Stimulated activated CD4-positive, alpha-beta T cell treated with anti-CD3 and anti-CD28 coated beads, Interleukin-1b, Interleukin-23, amount 100 ng/mL, for 24 hours (primary cell): ENCODE results near the gene TOB2.
A peak's percentile ranks its signal among the peaks of the same experiment; 100 is the strongest.
"Not testable (repeated sequence)": the region's sequence is repeated elsewhere in the genome, so short reads cannot be mapped to it uniquely, and the experiment has no call there.

Experiments used
- DNase-seq, 4 experiments: peaks; one replicate each; pipeline ENCODE4 v3.0.0-alpha.2; 2020; ENCODE audit warnings: low read depth in 4 of 4, low spot score in 1 of 4

Gene TOB2

DNA sequence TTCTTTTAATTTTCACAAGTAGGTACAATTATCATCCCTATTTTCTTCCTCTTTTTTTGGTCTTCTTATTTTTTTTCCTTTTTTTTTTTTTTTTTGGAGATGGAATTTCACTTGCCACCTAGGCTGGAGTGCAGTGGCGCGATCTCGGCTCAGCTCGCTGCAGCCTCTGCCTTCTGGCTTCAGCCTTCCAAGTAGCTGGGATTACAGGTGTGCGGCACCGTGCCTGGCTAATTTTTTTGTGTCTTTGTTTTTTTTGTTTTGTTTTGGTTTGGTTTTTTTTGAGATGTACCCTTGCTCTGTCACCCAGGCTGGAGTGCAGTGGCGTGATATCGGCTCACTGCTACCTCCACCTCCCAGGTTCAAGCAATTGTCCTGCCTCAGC is 16.7 kb downstream of the TOB2 start:
- no peak for DNase-seq

- DNase-seq: no peak
These were observed 17.2 kb downstream of the TOB2 start for GRCh38 chr22:41429232-41429950.

GRCh38 chr22:41425660-41426365 is 20.8 kb downstream of the TOB2 start:
- no peak for DNase-seq

GRCh38 chr22:41418717-41419116 is 27.9 kb downstream of the TOB2 start:
- DNase-seq: no peak

- DNase-seq: no peak
These were observed 28.8 kb downstream of the TOB2 start for GRCh38 chr22:41417622-41418390.

GRCh38 chr22:41415554-41415953 is 31.0 kb downstream of the TOB2 start:
- no peak for DNase-seq

GRCh38 chr22:41411021-41411851 is 35.4 kb downstream of the TOB2 start:
- no peak for DNase-seq

DNA sequence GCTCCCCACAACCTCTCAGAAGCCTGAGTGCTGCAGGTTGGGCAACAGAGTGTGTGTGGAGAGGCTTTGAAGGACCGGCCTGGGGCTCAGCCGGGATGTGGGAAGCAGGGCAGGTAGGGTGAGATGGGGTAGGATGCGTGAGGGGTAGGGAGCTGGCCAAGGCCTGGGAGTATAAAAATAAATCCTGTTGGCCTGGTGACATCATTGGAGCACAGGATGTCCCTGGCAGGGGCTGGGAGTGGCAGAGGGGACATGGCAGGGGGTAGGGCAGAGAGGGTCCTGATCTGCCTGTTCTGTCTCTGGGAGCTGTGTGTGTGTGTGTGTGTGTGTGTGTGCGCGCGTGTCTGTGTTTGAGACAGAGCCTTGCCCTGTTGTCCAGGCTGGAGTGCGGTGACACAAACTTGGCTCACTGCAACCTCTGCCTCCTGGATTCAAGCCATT is 36.3 kb downstream of the TOB2 start:
- no peak for DNase-seq

GRCh38 chr22:41408665-41409064 is 37.9 kb downstream of the TOB2 start:
- no peak for DNase-seq

DNA sequence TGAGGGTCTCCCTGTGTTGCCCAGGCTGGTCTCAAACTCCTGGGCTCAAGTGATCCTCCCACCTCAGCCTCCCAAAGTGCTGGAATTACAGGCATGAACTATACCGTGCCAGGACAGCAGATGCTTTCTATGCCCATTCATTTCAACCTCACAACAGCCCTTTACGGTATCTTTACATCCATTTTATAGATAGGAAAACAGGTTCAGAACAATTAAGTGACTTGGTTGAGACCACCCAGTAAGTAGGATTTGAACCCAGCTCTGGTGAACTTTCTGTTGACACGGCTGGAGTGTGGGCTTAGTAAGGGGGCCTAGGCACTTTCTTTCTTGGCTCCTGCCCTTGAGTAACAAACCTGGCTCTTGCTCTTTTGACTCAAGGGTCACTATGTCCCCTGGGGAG is 39.2 kb downstream of the TOB2 start:
- no peak for DNase-seq

- no peak for DNase-seq
These were observed 40.2 kb downstream of the TOB2 start for GRCh38 chr22:41406410-41406809.

- no peak for DNase-seq
These were observed 41.0 kb downstream of the TOB2 start for GRCh38 chr22:41405588-41405987.

- peak; percentile 68 to 76 (median 74) for DNase-seq
These were observed 42.9 kb downstream of the TOB2 start for GRCh38 chr22:41403532-41404318.

DNA sequence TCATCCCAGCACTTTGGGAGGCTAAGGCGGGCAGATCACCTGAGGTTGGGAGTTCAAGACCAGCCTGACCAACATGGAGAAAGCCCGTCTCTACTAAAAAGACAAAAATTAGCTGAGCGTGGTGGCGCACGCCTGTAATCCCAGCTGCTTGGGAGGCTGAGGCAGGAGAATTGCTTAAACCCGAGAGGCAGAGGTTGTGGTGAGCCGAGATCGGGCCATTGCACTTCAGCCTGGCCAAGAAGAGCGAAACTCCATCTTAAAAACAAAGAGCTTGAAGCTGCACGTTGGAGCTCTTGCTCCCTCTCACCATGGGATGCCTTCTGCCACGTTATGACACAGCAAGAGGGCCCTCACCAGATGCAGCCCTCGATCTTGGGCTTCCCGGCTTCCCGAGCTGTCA is 43.8 kb downstream of the TOB2 start:
- DNase-seq: not testable (repeated sequence)

- DNase-seq: no peak
These were observed 44.6 kb downstream of the TOB2 start for GRCh38 chr22:41401781-41402648.

- no peak for DNase-seq
These were observed 47.7 kb downstream of the TOB2 start for GRCh38 chr22:41398921-41399320.

- no peak for DNase-seq
These were observed 49.3 kb downstream of the TOB2 start for GRCh38 chr22:41397143-41397811.

DNA sequence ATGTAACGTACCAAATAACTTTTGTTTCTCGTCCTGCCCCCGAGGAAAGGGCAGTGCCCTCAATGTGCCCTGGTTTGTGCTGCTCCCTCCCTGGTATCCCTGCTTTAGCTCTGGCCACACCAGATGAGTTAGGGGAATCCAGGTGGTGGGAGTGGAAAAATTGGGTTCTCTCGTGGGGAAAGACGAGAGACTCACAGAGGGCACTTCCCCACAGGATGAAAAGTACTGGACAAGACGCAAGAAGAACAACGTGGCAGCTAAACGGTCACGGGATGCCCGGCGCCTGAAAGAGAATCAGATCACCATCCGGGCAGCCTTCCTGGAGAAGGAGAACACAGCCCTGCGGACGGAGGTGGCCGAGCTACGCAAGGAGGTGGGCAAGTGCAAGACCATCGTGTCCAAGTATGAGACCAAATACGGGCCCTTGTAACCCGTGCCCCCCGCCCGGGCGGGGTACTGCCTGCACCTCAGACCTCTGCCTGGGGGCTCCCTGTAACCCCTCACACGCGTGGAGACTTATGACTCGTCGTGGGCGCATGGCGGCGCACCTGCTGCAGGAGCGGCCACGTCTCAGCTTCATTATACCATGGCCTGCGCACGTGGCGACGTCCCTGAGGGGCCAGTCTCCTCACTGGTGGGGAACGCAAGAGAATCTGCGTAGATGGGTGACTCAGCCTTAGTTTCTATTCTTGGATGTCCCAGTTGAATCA is 50.9 kb downstream of the TOB2 start:
- DNase-seq: no peak
